Epithelial cell of proximal tubule (primary cell): ENCODE data around the gene SNAPC3. TPM values are rescaled to one million over a fixed set of nuclear protein-coding genes. Genes with fewer than 3 reads are reported as not detected.

Experiments
- DNase-seq: peaks from one replicate; pipeline ENCODE4 v3.0.0-alpha.2; 2011; ENCODE audit warnings: low read depth
- H3K4me3 ChIP-seq: 2 replicates; pipeline ENCODE4 v1.5.1; 2011; ENCODE audit warnings: low read depth, mild to moderate bottlenecking, low read length
- total RNA-seq: library from RNA; depleted of rRNA; stranded (reverse); fragments of >200 nt; gene quantifications from 2 replicates; pipeline ENCODE4 v1.2.3, GENCODE V29; 2015
- TF ChIP-seq, protein P1 (sequence below): conservative IDR thresholded peaks from 2 replicates; pipeline ENCODE4 v1.5.1; 2012; ENCODE audit warnings: low read depth, mild to moderate bottlenecking, low read length

Gene SNAPC3
- total RNA-seq, 1 donor from 2014 or later, result 25.2 TPM

DNA sequence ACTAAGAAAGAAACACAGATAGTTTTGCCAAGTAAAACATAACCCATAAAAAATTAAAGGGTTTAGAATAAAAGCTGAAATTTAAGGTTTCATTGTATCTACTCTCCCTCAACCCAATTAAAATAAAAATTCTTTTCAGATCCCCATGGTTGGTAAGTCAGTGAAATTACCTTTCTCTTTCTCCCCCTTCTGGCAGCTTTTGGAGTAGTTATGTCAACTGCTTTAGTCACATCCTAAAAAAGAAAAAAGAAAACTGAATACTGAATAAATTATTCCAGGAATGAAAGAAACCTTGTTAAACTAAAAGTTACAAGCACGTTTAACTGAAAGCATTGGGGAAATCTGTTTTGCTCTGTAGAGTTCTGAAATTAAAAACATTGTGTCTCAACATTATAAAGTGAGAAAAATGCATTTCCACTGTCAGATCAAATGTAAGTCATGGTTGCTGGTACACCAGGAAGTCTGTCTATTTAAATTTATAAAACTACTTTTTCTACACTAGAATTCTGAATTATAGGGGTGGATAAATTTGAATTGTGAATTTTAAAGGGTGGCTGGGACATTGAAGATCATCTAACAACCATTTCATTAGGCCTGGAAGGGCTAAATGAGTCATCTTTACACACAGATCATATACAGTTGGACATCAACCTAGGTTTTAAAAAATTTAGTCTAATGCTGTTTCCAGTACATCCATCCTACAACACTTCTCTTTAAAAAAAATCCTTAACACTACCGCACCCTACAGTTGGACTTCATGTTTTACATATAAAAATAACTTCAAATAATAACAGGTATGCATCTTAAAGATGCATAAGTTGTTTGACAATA, 63.4 kb downstream of the SNAPC3 start:
- no peak overlapping the region for H3K4me3 ChIP-seq
- TF ChIP-seq, protein P1, sequence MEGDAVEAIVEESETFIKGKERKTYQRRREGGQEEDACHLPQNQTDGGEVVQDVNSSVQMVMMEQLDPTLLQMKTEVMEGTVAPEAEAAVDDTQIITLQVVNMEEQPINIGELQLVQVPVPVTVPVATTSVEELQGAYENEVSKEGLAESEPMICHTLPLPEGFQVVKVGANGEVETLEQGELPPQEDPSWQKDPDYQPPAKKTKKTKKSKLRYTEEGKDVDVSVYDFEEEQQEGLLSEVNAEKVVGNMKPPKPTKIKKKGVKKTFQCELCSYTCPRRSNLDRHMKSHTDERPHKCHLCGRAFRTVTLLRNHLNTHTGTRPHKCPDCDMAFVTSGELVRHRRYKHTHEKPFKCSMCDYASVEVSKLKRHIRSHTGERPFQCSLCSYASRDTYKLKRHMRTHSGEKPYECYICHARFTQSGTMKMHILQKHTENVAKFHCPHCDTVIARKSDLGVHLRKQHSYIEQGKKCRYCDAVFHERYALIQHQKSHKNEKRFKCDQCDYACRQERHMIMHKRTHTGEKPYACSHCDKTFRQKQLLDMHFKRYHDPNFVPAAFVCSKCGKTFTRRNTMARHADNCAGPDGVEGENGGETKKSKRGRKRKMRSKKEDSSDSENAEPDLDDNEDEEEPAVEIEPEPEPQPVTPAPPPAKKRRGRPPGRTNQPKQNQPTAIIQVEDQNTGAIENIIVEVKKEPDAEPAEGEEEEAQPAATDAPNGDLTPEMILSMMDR, result peak; percentile 54
- no peak for DNase-seq

DNA sequence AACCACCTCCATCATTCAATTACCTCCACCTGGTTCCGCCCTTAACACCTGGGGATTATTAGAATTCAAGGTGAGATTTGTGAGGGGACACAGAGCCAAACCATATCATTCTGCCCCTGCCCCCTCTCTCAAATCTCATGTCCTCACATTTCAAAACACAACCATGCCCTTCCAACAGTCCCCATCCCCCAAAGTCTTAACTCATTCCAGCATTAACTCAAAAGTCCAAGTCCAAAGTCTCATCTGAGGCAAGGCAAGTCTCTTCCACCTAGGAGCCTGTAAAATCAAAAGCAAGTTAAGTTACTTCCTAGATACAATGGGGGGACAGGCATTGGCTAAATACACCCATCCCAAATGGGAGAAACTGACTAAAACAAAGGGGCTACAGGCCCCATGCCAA, 69.3 kb downstream of the SNAPC3 start:
- DNase-seq, result no peak
- no peak overlapping the region for H3K4me3 ChIP-seq
- TF ChIP-seq, protein P1, result no peak

DNA sequence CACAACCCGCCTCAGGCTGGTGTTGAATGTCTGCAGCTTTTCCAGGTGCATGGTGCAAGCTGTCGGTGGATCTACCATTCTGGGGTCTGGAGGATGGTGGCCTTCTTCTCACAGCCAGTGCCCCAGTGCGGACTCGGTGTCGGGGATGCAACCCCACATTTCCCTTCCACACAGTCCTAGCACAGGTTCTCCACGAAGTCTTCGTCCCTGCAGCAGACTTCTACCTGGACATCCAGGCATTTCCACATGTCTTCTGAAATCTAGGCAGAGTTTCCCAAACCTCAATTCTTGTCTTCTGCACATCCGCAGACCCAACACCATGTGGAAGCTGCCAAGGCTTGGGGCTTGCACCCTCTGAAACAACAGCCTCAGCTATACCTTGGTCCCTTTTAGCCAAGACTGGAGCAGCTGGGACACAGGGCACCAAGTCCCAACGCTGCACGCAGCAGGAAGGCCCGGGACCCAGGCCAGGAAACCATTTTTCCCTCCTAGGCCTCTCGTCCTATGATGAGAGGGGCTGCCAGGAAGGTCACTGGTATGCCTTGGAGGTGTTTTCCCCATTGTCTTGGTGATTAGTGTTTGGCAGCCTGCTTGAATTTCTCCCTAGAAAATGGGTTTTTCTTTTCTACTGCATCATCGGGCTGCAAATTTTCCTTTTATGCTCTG, 69.9 kb downstream of the SNAPC3 start:
- DNase-seq, result no peak
- TF ChIP-seq, protein P1, result no peak
- H3K4me3 ChIP-seq, result no peak overlapping the region

DNA sequence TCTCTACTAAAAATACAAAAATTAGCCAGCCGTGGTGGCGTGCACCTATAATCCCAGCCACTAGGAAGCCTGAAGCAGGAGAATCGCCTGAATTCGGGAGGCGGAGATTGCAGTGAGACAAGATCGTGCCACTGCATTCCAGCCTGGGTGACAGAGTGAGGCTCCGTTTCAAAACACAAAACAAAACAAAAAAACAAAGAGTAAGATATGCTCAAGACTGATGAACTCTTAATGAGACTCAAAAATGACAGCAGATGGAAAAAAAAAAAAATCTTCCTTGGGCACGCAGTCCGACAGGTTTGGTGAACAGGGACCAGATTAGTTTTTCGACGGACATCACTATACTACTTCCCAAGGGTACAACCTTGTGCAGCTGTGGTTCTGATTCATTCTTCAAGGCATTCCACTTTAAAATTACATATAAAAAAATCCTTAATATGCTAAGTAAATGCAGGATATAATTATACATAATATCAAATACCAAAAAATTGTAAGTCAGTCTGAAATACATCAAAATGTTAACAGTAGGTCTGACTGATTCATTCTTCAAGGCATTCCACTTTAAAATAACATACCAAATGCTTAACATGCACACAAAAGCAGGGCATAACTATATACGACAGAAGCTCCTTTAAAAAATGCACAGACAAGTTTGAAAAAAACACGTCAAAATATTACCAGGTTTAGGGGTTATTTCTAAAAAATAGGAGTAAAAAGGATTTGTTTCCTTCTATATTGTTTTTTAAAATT, 75.7 kb downstream of the SNAPC3 start:
- no peak overlapping the region for H3K4me3 ChIP-seq
- TF ChIP-seq, protein P1, result no peak
- no peak for DNase-seq

DNA sequence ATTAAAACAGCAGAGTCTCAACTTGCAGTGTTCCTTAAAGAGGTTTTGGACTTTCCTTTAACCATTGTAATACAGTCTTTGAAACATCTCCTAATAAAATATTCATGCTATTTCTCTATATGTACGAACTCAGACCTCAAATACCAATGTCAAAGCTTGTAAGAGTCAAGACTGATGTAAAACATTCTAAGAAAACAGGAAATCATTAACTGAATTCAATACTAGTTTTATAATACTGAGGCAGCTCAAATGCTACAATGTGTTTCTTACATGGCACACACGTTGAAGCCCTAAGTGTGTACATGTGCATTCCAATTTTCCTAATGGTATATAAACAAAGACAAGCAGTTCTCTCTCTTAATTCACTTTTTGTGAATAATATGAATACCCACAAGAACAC, 76.5 kb downstream of the SNAPC3 start:
- H3K4me3 ChIP-seq, result no peak overlapping the region
- TF ChIP-seq, protein P1, result no peak
- no peak for DNase-seq

DNA sequence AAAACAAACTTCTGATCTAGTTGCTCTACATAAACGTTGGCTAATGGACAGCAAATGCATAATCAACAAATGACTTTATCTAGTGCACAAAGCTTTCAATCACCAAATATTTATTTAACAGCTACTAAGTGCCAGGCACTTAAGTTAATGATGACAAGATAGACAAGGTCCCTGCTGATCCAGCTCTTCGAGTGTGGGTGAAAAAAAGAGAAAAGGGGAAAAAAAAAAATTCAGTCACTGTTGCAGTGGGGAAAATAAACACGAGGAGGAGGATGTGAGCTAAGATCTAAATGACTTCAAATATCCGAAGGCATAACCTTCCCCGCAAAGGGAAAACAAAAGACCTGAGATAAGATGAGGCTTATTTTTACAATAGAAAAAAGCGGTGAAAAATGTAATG, 78.5 kb downstream of the SNAPC3 start:
- DNase-seq, result no peak
- TF ChIP-seq, protein P1, result no peak

More for the DNA sequence above, 78.5 kb downstream of the SNAPC3 start:
- no peak overlapping the region for H3K4me3 ChIP-seq
